Measurements from ENCODE around the gene DZIP1.
A peak's percentile ranks its signal among the peaks of the same experiment; 100 is the strongest.
"Not testable (repeated sequence)": the region's sequence is repeated elsewhere in the genome, so short reads cannot be mapped to it uniquely, and the experiment has no call there.

The DZIP1 gene

GRCh38 chr13:95644601-95645052 is at the start of gene DZIP1:
TSS of gene DZIP1 (minus strand) at chr13:95644706. CDS start at chr13:95642029, 2,677 bp downstream.
- no peak for DNase-seq (ENCODE audit: low read depth in 2 of 2, low spot score in 1 of 2)

- DNase-seq (ENCODE audit: low read depth in 2 of 2, low spot score in 1 of 2): not testable (repeated sequence)
Measured at GRCh38 chr13:95690986-95691385, 46.5 kb upstream of the DZIP1 start.

- no peak for DNase-seq (ENCODE audit: low read depth in 2 of 2, low spot score in 1 of 2)
Measured at GRCh38 chr13:95689582-95689926, 45.0 kb upstream of the DZIP1 start.

GRCh38 chr13:95684960-95685359 is 40.5 kb upstream of the DZIP1 start:
- not testable (repeated sequence) for DNase-seq (ENCODE audit: low read depth in 2 of 2, low spot score in 1 of 2)

- DNase-seq (ENCODE audit: low read depth in 2 of 2, low spot score in 1 of 2): no peak
Measured at GRCh38 chr13:95684418-95684817, 39.9 kb upstream of the DZIP1 start.

- DNase-seq (ENCODE audit: low read depth in 2 of 2, low spot score in 1 of 2): no peak
Measured at GRCh38 chr13:95679722-95680121, 35.2 kb upstream of the DZIP1 start.

- DNase-seq (ENCODE audit: low read depth in 2 of 2, low spot score in 1 of 2): no peak
Measured at GRCh38 chr13:95678967-95679366, 34.5 kb upstream of the DZIP1 start.

GRCh38 chr13:95677564-95678266 is 33.2 kb upstream of the DZIP1 start:
- no peak for DNase-seq (ENCODE audit: low read depth in 2 of 2, low spot score in 1 of 2)

GRCh38 chr13:95676762-95677563 is 32.5 kb upstream of the DZIP1 start, which contains the start of gene DNAJC3:
TSS of gene DNAJC3 (plus strand) at chr13:95677139. CDS start at chr13:95677256, 117 bp downstream.
- DNase-seq (ENCODE audit: low read depth in 2 of 2, low spot score in 1 of 2): peak; percentile 95 to 96

- DNase-seq (ENCODE audit: low read depth in 2 of 2, low spot score in 1 of 2): no peak
Measured at GRCh38 chr13:95676105-95676761, 31.7 kb upstream of the DZIP1 start.

GRCh38 chr13:95671597-95671996 is 27.1 kb upstream of the DZIP1 start:
- DNase-seq (ENCODE audit: low read depth in 2 of 2, low spot score in 1 of 2): no peak

- DNase-seq (ENCODE audit: low read depth in 2 of 2, low spot score in 1 of 2): not testable (repeated sequence)
Measured at GRCh38 chr13:95667235-95667634, 22.7 kb upstream of the DZIP1 start.

GRCh38 chr13:95660981-95661581 is 16.6 kb upstream of the DZIP1 start:
- no peak for DNase-seq (ENCODE audit: low read depth in 2 of 2, low spot score in 1 of 2)

- DNase-seq (ENCODE audit: low read depth in 2 of 2, low spot score in 1 of 2): no peak
Measured at GRCh38 chr13:95659500-95659899, 15.0 kb upstream of the DZIP1 start.

GRCh38 chr13:95656386-95657015 is 12.0 kb upstream of the DZIP1 start:
- DNase-seq (ENCODE audit: low read depth in 2 of 2, low spot score in 1 of 2): no peak

- no peak for DNase-seq (ENCODE audit: low read depth in 2 of 2, low spot score in 1 of 2)
Measured at GRCh38 chr13:95652821-95653220, 8.3 kb upstream of the DZIP1 start.

- DNase-seq (ENCODE audit: low read depth in 2 of 2, low spot score in 1 of 2): no peak
Measured at GRCh38 chr13:95652244-95652764, 7.8 kb upstream of the DZIP1 start.

GRCh38 chr13:95650696-95651095 is 6.2 kb upstream of the DZIP1 start:
- no peak for DNase-seq (ENCODE audit: low read depth in 2 of 2, low spot score in 1 of 2)

GRCh38 chr13:95647321-95647720 is 2.8 kb upstream of the DZIP1 start:
- DNase-seq (ENCODE audit: low read depth in 2 of 2, low spot score in 1 of 2): no peak

- no peak for DNase-seq (ENCODE audit: low read depth in 2 of 2, low spot score in 1 of 2)
Measured at GRCh38 chr13:95643936-95644598, 439 bp downstream of the DZIP1 start.
